VCaP (cell line): ENCODE data around the gene FOXS1.

ENCODE experiments used
- H3K27ac ChIP-seq: fragments of 450-650 bp; 2 replicates; pipeline ENCODE4 v1.5.1; 2017
- CTCF ChIP-seq: fragments of 450-650 bp; conservative IDR thresholded peaks from 2 replicates; pipeline ENCODE4 v1.5.1; 2017; ENCODE audit warnings: mild to moderate bottlenecking, moderate library complexity

FOXS1 gene

GRCh38 chr20:31866221-31866620 is 20.8 kb upstream of the FOXS1 start:
- TF ChIP-seq CTCF: no peak
- no peak overlapping the region for H3K27ac ChIP-seq

- no peak overlapping the region for H3K27ac ChIP-seq
- TF ChIP-seq CTCF: no peak
Measured at GRCh38 chr20:31864521-31865400, 19.4 kb upstream of the FOXS1 start.

- TF ChIP-seq CTCF: no peak
- H3K27ac ChIP-seq: no peak overlapping the region
Measured at GRCh38 chr20:31863296-31864085, 18.1 kb upstream of the FOXS1 start.

- H3K27ac ChIP-seq: no peak overlapping the region
Measured at GRCh38 chr20:31862506-31862905, 17.1 kb upstream of the FOXS1 start.

GRCh38 chr20:31862157-31862470 is 16.7 kb upstream of the FOXS1 start:
- TF ChIP-seq CTCF: no peak
- H3K27ac ChIP-seq: peak overlapping the region; percentile 53; the same call in 1 of the 2 replicates

More at GRCh38 chr20:31862506-31862905, 17.1 kb upstream of the FOXS1 start:
- no peak for TF ChIP-seq CTCF

GRCh38 chr20:31861385-31862156 is 16.2 kb upstream of the FOXS1 start:
- no peak for TF ChIP-seq CTCF
- peak overlapping the region; percentile 53; the same call in 1 of the 2 replicates for H3K27ac ChIP-seq

GRCh38 chr20:31861135-31861384 is 15.7 kb upstream of the FOXS1 start:
- H3K27ac ChIP-seq: peak overlapping the region; percentile 53; the same call in 1 of the 2 replicates
- TF ChIP-seq CTCF: no peak
